ENCODE data around the gene AFF1.
"Not testable (repeated sequence)": the region's sequence is repeated elsewhere in the genome, so short reads cannot be mapped to it uniquely, and the experiment has no call there.

Gene AFF1

GRCh38 chr4:87121341-87122065 is 186.7 kb downstream of the AFF1 start:
- no peak for DNase-seq

- no peak for DNase-seq
Observed at GRCh38 chr4:87122252-87122651, 187.4 kb downstream of the AFF1 start.

- no peak for DNase-seq
Observed at GRCh38 chr4:87126056-87126455, 191.2 kb downstream of the AFF1 start.

- DNase-seq: no peak
Observed at GRCh38 chr4:87128006-87128705, 193.3 kb downstream of the AFF1 start.

- no peak for DNase-seq
Observed at GRCh38 chr4:87129681-87130080, 194.9 kb downstream of the AFF1 start.

- no peak for DNase-seq
Observed at GRCh38 chr4:87130985-87131703, 196.3 kb downstream of the AFF1 start.

- no peak for DNase-seq
Observed at GRCh38 chr4:87132035-87132434, 197.2 kb downstream of the AFF1 start.

GRCh38 chr4:87133183-87133582 is 198.4 kb downstream of the AFF1 start:
- no peak for DNase-seq

- no peak for DNase-seq
Observed at GRCh38 chr4:87134122-87134521, 199.3 kb downstream of the AFF1 start.

- no peak for DNase-seq
Observed at GRCh38 chr4:87141428-87141827, 206.6 kb downstream of the AFF1 start.

- no peak for DNase-seq
Observed at GRCh38 chr4:87144356-87144755, 209.5 kb downstream of the AFF1 start.

GRCh38 chr4:87145934-87146333 is 211.1 kb downstream of the AFF1 start:
- not testable (repeated sequence) for DNase-seq

GRCh38 chr4:87147116-87147515 is 212.3 kb downstream of the AFF1 start:
- no peak for DNase-seq

GRCh38 chr4:87150498-87151261 is 215.9 kb downstream of the AFF1 start:
- peak; percentile 57 for DNase-seq

- no peak for DNase-seq
Observed at GRCh38 chr4:87151730-87152129, 216.9 kb downstream of the AFF1 start.

- DNase-seq: peak; percentile 6
Observed at GRCh38 chr4:87152310-87153041, 217.7 kb downstream of the AFF1 start.

- no peak for DNase-seq
Observed at GRCh38 chr4:87153078-87153870, 218.5 kb downstream of the AFF1 start.

- no peak for DNase-seq
Observed at GRCh38 chr4:87165892-87166291, 231.1 kb downstream of the AFF1 start.

- no peak for DNase-seq
Observed at GRCh38 chr4:87166296-87166854, 231.6 kb downstream of the AFF1 start.

GRCh38 chr4:87171944-87172343 is 237.1 kb downstream of the AFF1 start:
- DNase-seq: no peak

- DNase-seq: no peak
Observed at GRCh38 chr4:87174672-87175071, 239.9 kb downstream of the AFF1 start.

Measured in retina (tissue), 1 donor.